A549 (cell line): ENCODE data around the gene WDR70.
"Not testable (repeated sequence)": the region's sequence is repeated elsewhere in the genome, so short reads cannot be mapped to it uniquely, and the experiment has no call there.

Source experiments
- CEBPB ChIP-seq, 2 experiments: fragments of >200 bp in 1 of 2; sonication (Bioruptor Twin) in 1 of 2; formaldehyde crosslinking in 1 of 2; IDR thresholded peaks; 2 replicates each; pipeline ENCODE4 v1.6.1; 2012 to 2016
- KDM1A ChIP-seq: fragments of 200-600 bp; sonication (generic); IDR thresholded peaks from 2 replicates; pipeline ENCODE4 v1.6.1; 2016; ENCODE audit warnings: low read depth, mild to moderate bottlenecking
- MAFK ChIP-seq: fragments of 450-650 bp; IDR thresholded peaks from 2 replicates; pipeline ENCODE4 v1.6.1; 2014; ENCODE audit not compliant: partially characterized antibody
- POLR2A ChIP-seq: IDR thresholded peaks from 2 replicates; pipeline ENCODE4 v1.6.1; 2012; ENCODE audit warnings: mild to moderate bottlenecking, low read length
- REST ChIP-seq: fragments of 200-600 bp; sonication (generic); IDR thresholded peaks from 2 replicates; pipeline ENCODE4 v1.6.1; 2016; ENCODE audit warnings: antibody characterized with exemption, mild to moderate bottlenecking, moderate library complexity
- TF ChIP-seq, protein P1 (sequence below): fragments of >200 bp; sonication (Bioruptor Twin); formaldehyde crosslinking; IDR thresholded peaks from 3 replicates; pipeline ENCODE4 v1.5.1; 2016

- not testable (repeated sequence) for TF ChIP-seq POLR2A; MAFK; CEBPB (IDR thresholded peaks at IDR 0.05); KDM1A; REST
- TF ChIP-seq, protein P1, sequence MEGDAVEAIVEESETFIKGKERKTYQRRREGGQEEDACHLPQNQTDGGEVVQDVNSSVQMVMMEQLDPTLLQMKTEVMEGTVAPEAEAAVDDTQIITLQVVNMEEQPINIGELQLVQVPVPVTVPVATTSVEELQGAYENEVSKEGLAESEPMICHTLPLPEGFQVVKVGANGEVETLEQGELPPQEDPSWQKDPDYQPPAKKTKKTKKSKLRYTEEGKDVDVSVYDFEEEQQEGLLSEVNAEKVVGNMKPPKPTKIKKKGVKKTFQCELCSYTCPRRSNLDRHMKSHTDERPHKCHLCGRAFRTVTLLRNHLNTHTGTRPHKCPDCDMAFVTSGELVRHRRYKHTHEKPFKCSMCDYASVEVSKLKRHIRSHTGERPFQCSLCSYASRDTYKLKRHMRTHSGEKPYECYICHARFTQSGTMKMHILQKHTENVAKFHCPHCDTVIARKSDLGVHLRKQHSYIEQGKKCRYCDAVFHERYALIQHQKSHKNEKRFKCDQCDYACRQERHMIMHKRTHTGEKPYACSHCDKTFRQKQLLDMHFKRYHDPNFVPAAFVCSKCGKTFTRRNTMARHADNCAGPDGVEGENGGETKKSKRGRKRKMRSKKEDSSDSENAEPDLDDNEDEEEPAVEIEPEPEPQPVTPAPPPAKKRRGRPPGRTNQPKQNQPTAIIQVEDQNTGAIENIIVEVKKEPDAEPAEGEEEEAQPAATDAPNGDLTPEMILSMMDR, result not testable (repeated sequence)
Measured at GRCh38 chr5:37469383-37469782, 90.3 kb downstream of the WDR70 start.
